Heart left ventricle (tissue), 16 donors: ENCODE results near the gene DRC7. TPM values are rescaled to one million over a fixed set of nuclear protein-coding genes. Genes with fewer than 3 reads are reported as not detected.

Experiments
- ATAC-seq, 4 donors: fragments of 200-7000 bp; cut with Tn5 transposase; one replicate each; pipeline ENCODE4 v1.9.1; 2020 to 2022; ENCODE audit warnings: moderate library complexity in 4 of 4, mild to moderate bottlenecking in 3 of 4, moderate number of reproducible peaks in 1 of 4
- DNase-seq, 5 donors: peaks; one replicate each; pipeline ENCODE4 v3.0.0-alpha.2; 2020
- H3K27ac ChIP-seq, 12 donors: fragments of 200-600 bp; sonication (generic) in 4 of 12; one replicate each; pipeline versions ENCODE4 v1.5.0 to v1.8.0; 2016 to 2022; ENCODE audit warnings: mild to moderate bottlenecking in 2 of 12
- H3K27me3 ChIP-seq, 9 donors: fragments of 200-600 bp; sonication (generic) in 2 of 9; one replicate each; pipeline versions ENCODE4 v1.5.1 to v1.8.0; 2016 to 2022; ENCODE audit warnings: mild to moderate bottlenecking in 3 of 9
- H3K36me3 ChIP-seq, 9 donors: fragments of 200-600 bp; sonication (generic) in 2 of 9; one replicate each; pipeline versions ENCODE4 v1.5.0 to v1.8.0; 2018 to 2022; ENCODE audit warnings: mild to moderate bottlenecking in 2 of 9
- H3K4me1 ChIP-seq, 12 donors: fragments of 200-600 bp; sonication (generic) in 4 of 12; one replicate each; pipeline versions ENCODE4 v1.5.0 to v1.8.0; 2016 to 2022; ENCODE audit warnings: mild to moderate bottlenecking in 3 of 12
- H3K4me3 ChIP-seq, 12 donors: fragments of 200-600 bp; sonication (generic) in 4 of 12; one replicate each; pipeline versions ENCODE4 v1.5.0 to v1.8.0; 2017 to 2022; ENCODE audit warnings: mild to moderate bottlenecking in 9 of 12, moderate library complexity in 4 of 12
- H3K9me3 ChIP-seq, 12 donors: fragments of 200-600 bp; sonication (generic) in 4 of 12; one replicate each; pipeline versions ENCODE4 v1.5.0 to v1.8.0; 2016 to 2022; ENCODE audit warnings: mild to moderate bottlenecking in 1 of 12
- CTCF ChIP-seq, 12 donors: fragments of 200-600 bp; sonication (generic) in 4 of 12; IDR thresholded peaks; one replicate each; pipeline versions ENCODE4 v1.5.0 to v1.8.0; 2018 to 2022; ENCODE audit warnings: antibody characterized with exemption in 12 of 12, mild to moderate bottlenecking in 5 of 12
- POLR2A ChIP-seq, 2 donors: fragments of 450-650 bp; IDR thresholded peaks; one replicate each; pipeline ENCODE4 v1.6.1; 2017; ENCODE audit warnings: antibody characterized with exemption in 2 of 2, mild to moderate bottlenecking in 2 of 2, moderate library complexity in 2 of 2
- WGBS, 4 donors: extraction: QIAGEN DNeasy Blood & Tissue Kit in 2 of 4; methylation state at CpG; one replicate each; pipeline versions ENCODE4 v1.1.5 to v1.1.7; 2013 to 2018; 5-methylcytosine and 5-hydroxymethylcytosine counted together
- intact Hi-C, 10 donors: fragments of 100-400 bp; cut with DNase I; formaldehyde crosslinking; loops; one replicate each; pipeline versions ENCODE4 v1.11.1 to v1.14.2; 2022
- polyA plus RNA-seq, 2 donors: library from polyadenylated mRNA; stranded (reverse); fragments of 200-250 nt; gene quantifications; one replicate each; pipeline ENCODE4 v1.2.3, GENCODE V29; 2013
- total RNA-seq, 9 donors: library from RNA; depleted of rRNA in 2 of 9; stranded (reverse); fragments of >200 nt in 2 of 9; fragmentation: NEBNext Ultra II Directional in 3 of 9; extraction: Animal tissue kit (Norgen Biotek cat#: 25700) in 3 of 9; gene quantifications; one replicate each; pipeline versions ENCODE4 v1.1.0 to v1.2.4, GENCODE V29; 2016 to 2023
- donor health status: ischemic (EF 13 %, LVEDD 7.1; RV severe dilation, severe dysfunction).
- donor health status: healthy with polysubstance abuse.
- donor health status: DM: no; HTN: yes; CAD: no.
- donor health status: DM: no; HTN: no; CAD: no.
- donor health status: ischemic (EF 25% LVEDD 6.9; RV normal size, moderate dysfunction).
- donor health status: ischemic (EF 25% LVEDD 5.7; RV mildly dilated, moderate dysfunction).
- donor health status: healthy.
- donor health status: DM: yes; HTN: yes; CAD: no.
- donor health status: ischemic (EF 35%, LVEDD 5.7; RV mildly dilated, moderate dysfunction).
- donor health status: nonischemic (EF 11% LVEDD 7.7; RV severe dilation, severe dysfunction).
- donor health status: DM: yes; HTN: yes; CAD: no.
- donor health status: PGD.
- donor health status: ischemic (EF 29% LVEDD 5.4; RV normal size, mild dysfunction).
- donor health status: nonischemic (EF 23%, LVEDD 6.1; RV moderate dilation, normal function).

DRC7 gene
- total and polyA plus RNA-seq, 11 donors, result 0.29 TPM; not detected in 10

GRCh38 chr16:57748596-57748995 is 54.0 kb downstream of the DRC7 start:
- 58 to 86% (median 80%) methylated on average over 11 of the region's 11 CpGs for WGBS, 4 donors
- no peak overlapping the region for H3K27ac ChIP-seq
- H3K27me3 ChIP-seq, result no peaks in the 10 kb centered on the region
- ATAC-seq, result peak in 1 of 4 donors; percentile 4
- DNase-seq, result no peak
- intact Hi-C loops, result no loop called here
- TF ChIP-seq CTCF (IDR thresholded peaks at IDR 0.05) (no peak), POLR2A (IDR thresholded peaks at IDR 0.05) (no peak)
- H3K4me3 ChIP-seq, result no peak overlapping the region
- peaks cover 0 to 3% (median 0%) of the 10 kb centered on the region in 12 donors for H3K4me1 ChIP-seq
- H3K9me3 ChIP-seq, result no peaks in the 10 kb centered on the region
- peaks cover 0 to 28% (median 3%) of the 10 kb centered on the region in 9 donors for H3K36me3 ChIP-seq

GRCh38 chr16:57749101-57749692 is 54.6 kb downstream of the DRC7 start:
- DNase-seq (peak in 1 of 5 donors; percentile 25), ATAC-seq (no peak)
- Histone ChIP-seq H3K9me3 (no peaks in the 10 kb centered on the region), H3K27ac (no peak overlapping the region), H3K4me3 (no peak overlapping the region), H3K27me3 (no peaks in the 10 kb centered on the region), H3K4me1 (peaks cover 0 to 3% (median 0%) of the 10 kb centered on the region in 12 donors), H3K36me3 (peaks cover 0 to 29% (median 3%) of the 10 kb centered on the region in 9 donors)
- intact Hi-C loops, result no loop called here
- no peak for TF ChIP-seq CTCF (IDR thresholded peaks at IDR 0.05)
- WGBS, 4 donors, result 93 to 97% (median 97%) methylated on average over 3 of the region's 3 CpGs

GRCh38 chr16:57749856-57750452 is 55.3 kb downstream of the DRC7 start:
- 87 to 92% (median 89%) methylated on average over 5 of the region's 5 CpGs for WGBS, 4 donors
- DNase-seq, result no peak
- no peak for TF ChIP-seq CTCF (IDR thresholded peaks at IDR 0.05)
- no peak for TF ChIP-seq POLR2A (IDR thresholded peaks at IDR 0.05)
- Histone ChIP-seq H3K27ac (no peak overlapping the region), H3K27me3 (no peaks in the 10 kb centered on the region), H3K36me3 (peaks cover 0 to 30% (median 3%) of the 10 kb centered on the region in 9 donors), H3K4me3 (no peak overlapping the region), H3K4me1 (peaks cover 0 to 3% (median 0%) of the 10 kb centered on the region in 12 donors), H3K9me3 (no peaks in the 10 kb centered on the region)
- intact Hi-C loops, result loop anchor here in 2 of 10 donors (10.0 kb wide), 2 partner anchors 245 to 255 kb away; partner anchors contain the start of genes USB1 (in 1 of the 2) and ZNF319 (in 1 of the 2)
- ATAC-seq, result no peak

GRCh38 chr16:57750796-57751538 is 56.4 kb downstream of the DRC7 start:
- peaks cover 0 to 39% (median 5%) of the 10 kb centered on the region in 9 donors for H3K36me3 ChIP-seq
- H3K4me3 ChIP-seq, result no peak overlapping the region
- intact Hi-C loops, result loop anchor here in 2 of 10 donors (10.0 kb wide), 2 partner anchors 244 to 254 kb away; partner anchors contain the start of genes USB1 (in 1 of the 2) and ZNF319 (in 1 of the 2)
- DNase-seq (peak in 1 of 5 donors; percentile 47), ATAC-seq (no peak)
- WGBS, 4 donors, result 93 to 94% (median 94%) methylated on average over 23 to 24 of the region's 24 CpGs
- H3K4me1 ChIP-seq, result peaks cover 0 to 3% (median 0%) of the 10 kb centered on the region in 12 donors
- no peaks in the 10 kb centered on the region for H3K27me3 ChIP-seq
- TF ChIP-seq CTCF (IDR thresholded peaks at IDR 0.05) (no peak), POLR2A (IDR thresholded peaks at IDR 0.05) (no peak)
- no peaks in the 10 kb centered on the region for H3K9me3 ChIP-seq
- no peak overlapping the region for H3K27ac ChIP-seq
